Smooth muscle cell (in vitro differentiated cells): Measurements from ENCODE around the gene SPOCK1. TPM values are rescaled to one million over a fixed set of nuclear protein-coding genes. Genes with fewer than 3 reads are reported as not detected.
A peak's percentile ranks its signal among the peaks of the same experiment; 100 is the strongest.

Experiments used
- DNase-seq: peaks from one replicate; lab custom pipeline; 2025; ENCODE audit not compliant: unreplicated experiment; lab: John Stamatoyannopoulos, UW
- H2AFZ ChIP-seq: fragments of 200-600 bp; sonication (generic); 2 replicates; pipeline ENCODE4 v1.6.0; 2016; ENCODE audit warnings: antibody characterized with exemption, low read depth, mild to moderate bottlenecking
- H3F3A ChIP-seq: fragments of 200-600 bp; sonication (generic); 2 replicates; pipeline ENCODE4 v1.6.0; 2017; ENCODE audit warnings: antibody characterized with exemption, low read depth
- H3K27ac ChIP-seq: fragments of 200-600 bp; sonication (generic); 2 replicates; pipeline ENCODE4 v1.5.1; 2016; ENCODE audit warnings: low read depth, mild to moderate bottlenecking
- H3K27me3 ChIP-seq: fragments of 200-600 bp; sonication (generic); 2 replicates; pipeline ENCODE4 v1.6.1; 2016; ENCODE audit warnings: low read depth, mild to moderate bottlenecking
- H3K36me3 ChIP-seq: fragments of 200-600 bp; sonication (generic); 2 replicates; pipeline ENCODE4 v1.5.1; 2016; ENCODE audit warnings: low read depth
- H3K4me1 ChIP-seq: fragments of 200-600 bp; sonication (generic); 2 replicates; pipeline ENCODE4 v1.5.1; 2016; ENCODE audit warnings: low read depth
- H3K4me2 ChIP-seq: fragments of 200-600 bp; sonication (generic); 2 replicates; pipeline ENCODE4 v1.6.0; 2016; ENCODE audit warnings: mild to moderate bottlenecking
- H3K4me3 ChIP-seq: fragments of 200-600 bp; sonication (generic); 2 replicates; pipeline ENCODE4 v1.5.1; 2016; ENCODE audit warnings: mild to moderate bottlenecking
- H3K79me2 ChIP-seq: fragments of 200-600 bp; sonication (generic); 2 replicates; pipeline ENCODE4 v1.6.0; 2016; ENCODE audit warnings: low read depth, mild to moderate bottlenecking
- H3K9ac ChIP-seq: fragments of 200-600 bp; sonication (generic); 2 replicates; pipeline ENCODE4 v1.6.0; 2016; ENCODE audit warnings: low read depth
- H3K9me3 ChIP-seq: fragments of 200-600 bp; sonication (generic); replicated peaks from 2 replicates; pipeline ENCODE4 v1.5.1; 2016; ENCODE audit warnings: low read depth
- H4K20me1 ChIP-seq: fragments of 200-600 bp; sonication (generic); 2 replicates; pipeline ENCODE4 v1.6.0; 2016; ENCODE audit warnings: low read depth
- CTCF ChIP-seq: fragments of 200-600 bp; sonication (generic); IDR thresholded peaks from 2 replicates; pipeline ENCODE4 v1.5.1; 2017; ENCODE audit warnings: borderline replicate concordance, mild to moderate bottlenecking, antibody characterized with exemption; ENCODE audit not compliant: insufficient read depth, poor library complexity, severe bottlenecking
- WGBS: methylation state at CpG from one replicate; pipeline ENCODE4 v1.1.7; 2016; ENCODE audit warnings: low lambda C conversion rate; 5-methylcytosine and 5-hydroxymethylcytosine counted together
- polyA plus RNA-seq: library from polyadenylated mRNA; unstranded; fragments of >200 nt; fragmentation: Nextera tagmentation; extraction: Ambion mirVana; gene quantifications from 2 replicates; pipeline ENCODE4 v1.2.1, GENCODE V29; 2016
- total RNA-seq: library from RNA; depleted of rRNA; stranded (reverse); fragments of >200 nt; gene quantifications from 2 replicates; pipeline ENCODE4 v1.2.3, GENCODE V29; 2014

Gene SPOCK1
- total and polyA plus RNA-seq, 2 experiments from 2014 or later, result 56.2 to 80.0 TPM

GRCh38 chr5:137216976-137217598, 282.0 kb downstream of the SPOCK1 start:
- Histone ChIP-seq H3K27ac (no peak overlapping the region), H3K9me3 (no peaks in the 10 kb centered on the region), H3K4me3 (no peak overlapping the region), H3K36me3 (no peaks in the 10 kb centered on the region), H4K20me1 (no peaks in the 10 kb centered on the region), H3F3A (no peaks in the 10 kb centered on the region), H2AFZ (no peak overlapping the region), H3K4me1 (no peaks in the 10 kb centered on the region), H3K4me2 (no peak overlapping the region), H3K9ac (no peak overlapping the region), H3K27me3 (no peaks in the 10 kb centered on the region), H3K79me2 (no peaks in the 10 kb centered on the region)
- TF ChIP-seq CTCF, result no peak
- 69% methylated on average over 5 of the region's 5 CpGs for WGBS
- DNase-seq, result no peak

- Histone ChIP-seq H3K27ac (no peak overlapping the region), H2AFZ (no peak overlapping the region), H3K9me3 (no peaks in the 10 kb centered on the region), H3K4me2 (no peak overlapping the region), H3K4me1 (no peaks in the 10 kb centered on the region), H3K4me3 (no peak overlapping the region), H4K20me1 (no peaks in the 10 kb centered on the region), H3K79me2 (no peaks in the 10 kb centered on the region), H3K27me3 (no peaks in the 10 kb centered on the region), H3K9ac (no peak overlapping the region), H3K36me3 (no peaks in the 10 kb centered on the region), H3F3A (no peaks in the 10 kb centered on the region)
- WGBS, result 81% methylated on average over 2 of the region's 2 CpGs
- DNase-seq, result no peak
- TF ChIP-seq CTCF, result no peak
Measured at GRCh38 chr5:137215780-137216179, 283.3 kb downstream of the SPOCK1 start.

GRCh38 chr5:137215261-137215660, 283.9 kb downstream of the SPOCK1 start:
- H3F3A ChIP-seq, result no peaks in the 10 kb centered on the region

More at GRCh38 chr5:137215261-137215660, 283.9 kb downstream of the SPOCK1 start:
- H4K20me1 ChIP-seq, result no peaks in the 10 kb centered on the region
- H3K4me3 ChIP-seq, result no peak overlapping the region
- no peaks in the 10 kb centered on the region for H3K79me2 ChIP-seq
- no peak overlapping the region for H3K9ac ChIP-seq
- peak overlapping the region; percentile 8 for H3K27ac ChIP-seq
- H3K4me1 ChIP-seq, result no peaks in the 10 kb centered on the region
- no peaks in the 10 kb centered on the region for H3K9me3 ChIP-seq
- DNase-seq, result no peak
- WGBS, result 18% methylated on average over 1 of the region's 1 CpG
- H2AFZ ChIP-seq, result no peak overlapping the region
- peak overlapping the region; percentile 28 for H3K4me2 ChIP-seq
- no peaks in the 10 kb centered on the region for H3K36me3 ChIP-seq
- no peak for TF ChIP-seq CTCF
- H3K27me3 ChIP-seq, result no peaks in the 10 kb centered on the region
